NCI-H748 treated with DMSO at 0.1 percent for 48 hours (cell line): ENCODE data around the gene EGFR.

Experiments used
- DNase-seq: peaks from one replicate; lab custom pipeline; 2025; lab: John Stamatoyannopoulos, UW

Gene EGFR

DNA sequence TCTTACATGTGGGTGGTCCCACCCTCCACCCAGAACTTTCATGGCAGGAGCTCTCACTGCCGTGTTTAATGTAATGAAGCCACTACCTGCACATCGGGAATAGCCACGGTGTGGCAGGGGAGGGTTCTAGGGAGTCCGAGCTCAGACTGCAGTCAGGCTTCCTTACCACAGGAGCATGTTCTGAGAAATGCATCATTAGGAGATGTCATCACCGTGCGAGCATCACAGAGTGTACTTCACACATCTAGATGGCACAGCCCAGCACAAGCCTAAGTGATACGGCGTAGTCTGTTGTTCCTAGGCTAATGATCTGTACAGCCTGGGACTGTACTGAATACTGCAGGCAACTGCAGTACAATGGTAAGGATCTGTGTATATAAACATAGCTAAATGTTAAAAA lies 193.4 kb downstream of the EGFR start:
- no peak for DNase-seq

DNA sequence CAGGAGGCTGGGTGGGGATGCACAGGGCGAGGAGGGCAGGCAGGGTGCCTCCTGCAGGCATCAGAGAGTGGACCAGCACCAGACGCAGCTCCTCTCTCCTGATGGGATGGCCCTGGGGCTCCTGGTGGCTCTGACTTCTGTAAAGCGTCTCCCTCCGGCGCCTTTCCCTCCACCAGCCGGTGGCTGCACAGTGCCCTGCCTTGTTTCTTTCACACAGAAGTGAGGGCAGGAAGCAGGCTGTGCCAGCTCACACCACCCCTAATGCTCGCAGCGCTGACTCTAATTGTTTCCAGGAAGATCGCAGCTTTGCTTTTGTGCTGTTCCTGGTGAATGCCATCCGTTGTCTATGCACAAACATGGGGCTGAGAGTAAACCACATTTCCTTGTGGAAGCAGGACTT lies 194.0 kb downstream of the EGFR start:
- no peak for DNase-seq

DNA sequence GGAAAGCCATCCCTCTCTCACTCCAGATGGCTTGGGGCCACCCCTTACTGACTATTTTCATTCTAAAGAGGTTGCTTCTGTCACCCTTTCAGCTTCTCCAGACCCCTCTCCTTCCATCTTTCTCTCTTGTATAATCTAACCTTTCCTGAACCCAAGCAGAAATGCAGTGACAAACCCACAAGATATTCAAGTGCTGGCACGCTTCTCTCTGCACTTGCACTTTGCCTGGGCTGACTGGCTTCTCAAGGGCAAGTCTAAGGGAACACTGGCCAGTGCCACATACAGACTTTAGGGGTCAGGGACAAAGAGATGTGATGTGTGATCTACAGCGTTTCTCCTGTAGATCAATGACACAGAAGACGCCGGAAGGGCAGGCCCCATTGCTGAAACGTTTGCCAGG lies 195.9 kb downstream of the EGFR start:
- DNase-seq: no peak

DNA sequence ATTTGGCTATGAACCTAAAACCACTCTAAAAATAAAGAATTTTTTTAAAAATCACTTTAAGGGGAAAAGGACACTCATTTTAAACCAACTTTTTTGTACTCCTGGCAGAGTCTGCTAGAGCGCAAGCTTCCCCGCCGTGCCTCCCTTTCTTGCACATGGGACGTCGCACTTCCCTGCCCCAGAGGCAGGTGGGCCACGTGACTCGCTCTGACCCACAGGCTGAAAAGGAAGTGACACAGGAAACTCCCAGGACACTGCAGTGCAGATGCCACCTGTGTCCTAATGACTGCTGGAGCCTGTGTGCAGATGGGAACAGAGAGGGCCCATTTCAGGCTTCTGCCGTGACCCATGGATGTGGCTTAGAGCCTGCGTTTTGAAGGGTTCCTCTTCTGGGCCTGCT lies 204.2 kb downstream of the EGFR start:
- DNase-seq: no peak

DNA sequence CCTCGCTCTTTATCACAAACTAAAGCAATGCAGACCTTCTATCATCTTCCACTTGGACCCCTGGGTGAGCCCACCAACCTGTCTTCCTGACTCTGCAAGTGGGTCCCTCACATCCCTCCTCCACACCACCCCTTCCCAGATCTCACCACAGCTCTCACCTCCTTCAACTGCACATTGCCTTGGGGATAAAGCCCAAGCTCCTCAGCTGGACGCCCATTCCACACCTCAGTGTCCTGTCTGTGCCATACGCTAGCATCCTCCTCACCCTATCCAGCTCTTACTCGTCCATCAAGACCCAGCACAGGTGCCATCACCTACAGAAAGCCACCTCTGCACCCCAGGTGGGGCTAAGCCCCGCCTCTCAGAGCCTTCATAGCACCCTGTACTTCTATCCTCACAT lies 205.3 kb downstream of the EGFR start:
- DNase-seq: no peak

DNA sequence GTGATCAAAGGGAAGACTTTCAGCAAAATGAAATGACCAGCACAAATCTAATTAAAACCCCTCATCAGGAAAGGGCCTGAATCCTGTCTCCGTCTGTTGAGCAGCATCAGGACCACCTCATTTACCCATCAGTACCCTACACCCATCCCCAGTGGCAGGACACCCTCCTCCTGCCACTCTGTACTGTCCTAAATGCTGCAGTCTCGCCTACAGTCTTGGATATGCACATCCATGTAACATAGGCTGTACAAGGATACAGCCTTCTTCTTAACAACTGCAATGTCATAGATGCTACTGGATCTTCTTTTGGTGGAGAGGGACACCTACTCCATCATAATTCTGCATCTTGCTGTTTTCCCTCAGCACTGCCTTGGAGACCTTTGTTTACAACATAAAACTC lies 206.0 kb downstream of the EGFR start:
- DNase-seq: no peak

DNA sequence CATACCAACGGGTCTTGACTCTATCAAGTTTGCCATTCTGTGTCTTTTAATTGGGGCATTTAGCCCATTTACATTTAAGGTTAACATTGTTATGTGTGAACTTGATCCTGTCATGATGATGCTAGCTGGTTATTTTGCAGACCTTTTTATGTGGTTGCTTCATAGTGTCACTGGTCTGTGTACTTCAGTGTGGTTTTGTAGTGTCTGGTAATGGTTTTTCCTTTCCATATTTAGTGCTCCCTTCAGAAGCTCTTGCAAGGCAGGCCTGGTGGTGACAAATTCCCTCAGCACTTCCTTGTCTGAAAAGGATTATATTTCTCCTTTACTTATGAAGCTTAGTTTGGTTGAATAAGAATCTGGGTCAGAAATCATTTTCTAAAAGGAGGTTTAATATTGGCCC lies 211.2 kb downstream of the EGFR start:
- DNase-seq: no peak

DNA sequence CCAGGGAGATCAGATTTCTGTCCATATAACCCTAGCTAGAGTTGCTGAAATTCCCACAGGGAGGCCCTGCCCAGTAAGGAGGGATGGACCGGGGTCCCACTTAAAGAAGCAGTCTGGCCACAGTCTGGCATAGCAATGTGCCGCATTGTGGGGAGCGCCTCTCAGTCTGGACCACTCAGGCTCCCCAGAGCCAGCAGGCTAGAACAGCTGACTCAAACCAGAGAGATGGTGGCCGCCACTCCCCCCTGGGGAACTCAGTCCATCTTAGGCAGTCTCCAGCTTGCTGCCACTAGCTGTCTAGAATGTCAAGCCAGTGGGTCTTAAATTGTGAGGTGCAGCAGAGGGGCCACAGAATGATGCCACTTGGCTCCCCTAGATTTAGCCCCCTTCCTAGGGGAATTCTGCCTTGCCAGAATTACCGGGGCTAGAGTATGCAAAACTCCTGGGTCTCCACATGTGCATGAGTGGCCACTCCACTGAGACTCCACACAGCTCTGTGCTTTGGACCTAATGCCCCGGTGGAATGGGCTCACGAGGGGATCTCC lies 213.0 kb downstream of the EGFR start:
- DNase-seq: no peak

DNA sequence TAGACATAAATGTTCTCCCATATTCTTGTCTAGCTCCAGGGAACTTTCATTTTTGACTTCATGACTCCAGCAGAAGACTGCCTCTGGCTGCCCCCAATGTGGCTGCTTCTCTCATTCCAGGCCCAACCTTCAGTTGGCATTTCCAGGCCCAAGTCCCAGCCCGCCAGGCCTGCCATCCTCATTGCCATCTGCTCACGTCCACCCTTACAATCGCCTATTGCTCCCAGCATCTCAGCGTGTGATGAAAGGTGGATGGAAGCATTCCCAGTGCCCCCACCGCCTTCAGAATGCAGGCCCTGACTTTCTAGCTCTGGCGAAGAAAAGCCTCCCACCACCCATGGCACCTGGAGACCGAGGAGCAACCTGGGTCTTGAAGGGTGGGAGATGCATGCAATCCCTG lies 214.2 kb downstream of the EGFR start:
- DNase-seq: no peak

DNA sequence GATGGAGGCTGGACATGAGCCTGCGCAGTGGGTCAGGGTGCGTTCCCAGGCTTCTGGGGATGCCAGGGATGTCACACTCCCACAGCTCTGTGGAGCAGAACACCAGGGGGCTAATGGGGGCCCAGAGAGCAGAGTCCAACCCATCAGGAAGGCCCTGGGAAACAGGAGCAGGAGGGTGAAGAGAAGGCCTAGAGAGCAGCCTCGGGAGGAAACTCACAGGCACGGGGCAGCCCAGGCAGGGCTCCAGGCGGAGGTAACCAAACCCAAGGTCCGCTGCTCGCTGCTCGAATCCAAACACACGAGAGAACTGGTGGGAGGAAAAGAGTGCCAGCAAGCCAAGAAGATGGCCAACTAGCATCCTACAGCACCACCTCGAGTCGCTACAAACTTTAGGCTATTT lies 215.6 kb downstream of the EGFR start:
- no peak for DNase-seq

DNA sequence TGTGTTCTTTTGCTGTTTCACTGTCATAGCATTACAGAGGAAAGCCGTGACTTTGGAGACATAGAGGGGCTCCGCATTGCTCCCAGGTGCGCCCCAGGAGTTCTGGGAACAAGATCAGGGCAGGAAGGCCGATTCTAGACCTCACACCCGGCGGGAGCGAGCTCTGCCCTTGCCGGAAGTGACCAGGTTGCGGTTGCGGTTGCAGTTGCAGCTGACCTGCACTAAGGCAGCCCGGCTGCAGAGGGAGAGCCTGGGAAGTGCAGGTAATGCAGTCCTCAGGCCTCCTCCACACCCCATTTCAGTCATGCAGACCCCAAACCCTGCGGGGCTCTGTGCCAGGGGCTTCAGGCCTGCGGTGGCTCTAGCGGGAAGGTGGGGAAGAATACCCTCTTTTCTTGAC lies 216.3 kb downstream of the EGFR start:
- no peak for DNase-seq

DNA sequence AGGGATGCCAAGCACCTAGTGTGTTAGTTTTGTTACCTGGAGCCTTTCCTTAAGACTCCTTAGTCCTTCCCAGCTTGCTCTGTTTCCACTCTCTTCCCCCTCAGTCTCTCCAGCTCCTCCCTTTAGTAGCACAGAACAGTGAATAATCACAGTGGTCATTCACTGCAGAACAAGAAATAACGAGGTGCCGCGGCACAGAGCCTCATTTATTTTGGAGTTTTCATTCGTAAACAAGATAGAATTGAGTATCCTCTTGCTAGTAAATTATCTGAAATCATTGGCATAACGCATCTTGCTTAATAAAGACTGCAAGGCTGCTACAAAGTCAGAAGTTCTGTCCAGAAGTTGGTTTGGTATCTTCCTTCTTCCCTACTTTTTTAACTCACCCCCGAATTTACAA lies 217.0 kb downstream of the EGFR start:
- DNase-seq: no peak

DNA sequence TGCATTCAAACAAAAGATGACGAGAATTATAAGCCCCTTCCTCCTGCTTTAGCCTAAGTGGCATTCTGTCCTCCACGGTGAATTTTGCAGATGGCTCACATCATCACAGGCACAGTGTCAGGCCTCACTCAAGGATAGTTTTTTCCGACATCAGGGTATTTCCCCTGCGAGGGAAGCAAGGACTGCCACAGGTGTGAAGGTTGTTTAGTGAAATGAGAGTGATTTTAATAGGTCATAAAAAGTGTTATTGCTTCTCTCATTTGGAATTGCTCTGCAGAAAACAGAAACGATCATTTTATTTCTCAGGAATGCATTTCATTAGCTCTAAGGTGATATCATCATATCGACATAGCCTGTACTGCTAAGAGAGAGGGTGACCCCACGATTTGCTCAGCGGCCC lies 217.7 kb downstream of the EGFR start:
- DNase-seq: no peak

DNA sequence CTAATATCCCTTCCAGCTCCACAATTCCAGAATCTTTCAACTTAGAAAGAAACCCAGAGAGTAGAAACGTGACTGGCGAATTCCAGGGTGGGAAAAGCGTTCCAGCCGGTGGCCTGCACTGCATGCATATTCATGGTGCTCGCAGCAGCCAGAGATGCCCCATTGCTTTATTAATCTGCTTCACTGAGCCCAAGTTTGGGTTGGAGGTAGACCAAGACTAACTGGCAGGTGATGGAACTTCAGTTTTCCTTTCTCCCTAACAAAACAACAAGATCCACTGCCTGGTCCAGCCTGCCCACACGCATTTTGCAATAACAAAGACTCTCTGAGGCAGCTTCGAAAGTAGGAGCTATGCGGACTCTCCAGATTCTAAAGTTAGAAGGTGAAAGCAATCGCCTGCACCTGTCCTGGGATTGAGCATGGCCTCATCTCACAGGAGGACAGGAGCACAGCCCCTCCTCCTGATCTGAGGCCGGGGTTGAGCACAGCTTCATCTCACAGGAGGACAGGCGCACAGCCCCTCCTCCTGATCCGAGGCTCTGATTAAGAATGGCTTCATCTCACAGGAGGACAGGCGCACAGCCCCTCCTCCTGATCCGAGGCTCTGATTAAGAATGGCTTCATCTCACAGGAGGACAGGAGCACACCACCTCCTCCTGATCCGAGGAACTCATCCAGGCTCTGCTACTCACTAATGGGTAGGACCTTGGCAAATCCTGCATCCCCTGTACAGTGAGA lies 218.5 kb downstream of the EGFR start:
- no peak for DNase-seq

DNA sequence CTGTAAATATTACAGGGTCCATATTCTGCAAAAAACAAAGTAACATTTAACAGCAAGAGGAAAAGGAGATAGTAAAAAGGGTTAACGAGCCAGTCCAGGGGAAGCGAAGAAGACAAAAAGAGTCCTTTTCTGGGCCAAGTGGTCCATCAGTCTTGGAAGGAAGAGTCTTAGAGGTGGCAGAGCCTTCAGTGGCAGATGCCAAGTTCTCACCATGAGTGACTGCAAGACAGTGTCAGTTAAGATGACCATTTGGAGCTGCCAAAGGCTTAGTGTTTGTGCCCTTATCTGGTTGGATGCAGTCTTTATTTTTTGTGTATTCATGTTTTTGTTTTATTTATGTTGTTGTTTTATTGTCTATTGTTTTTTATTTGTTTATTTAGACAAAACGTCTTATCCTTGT lies 220.6 kb downstream of the EGFR start:
- DNase-seq: no peak

DNA sequence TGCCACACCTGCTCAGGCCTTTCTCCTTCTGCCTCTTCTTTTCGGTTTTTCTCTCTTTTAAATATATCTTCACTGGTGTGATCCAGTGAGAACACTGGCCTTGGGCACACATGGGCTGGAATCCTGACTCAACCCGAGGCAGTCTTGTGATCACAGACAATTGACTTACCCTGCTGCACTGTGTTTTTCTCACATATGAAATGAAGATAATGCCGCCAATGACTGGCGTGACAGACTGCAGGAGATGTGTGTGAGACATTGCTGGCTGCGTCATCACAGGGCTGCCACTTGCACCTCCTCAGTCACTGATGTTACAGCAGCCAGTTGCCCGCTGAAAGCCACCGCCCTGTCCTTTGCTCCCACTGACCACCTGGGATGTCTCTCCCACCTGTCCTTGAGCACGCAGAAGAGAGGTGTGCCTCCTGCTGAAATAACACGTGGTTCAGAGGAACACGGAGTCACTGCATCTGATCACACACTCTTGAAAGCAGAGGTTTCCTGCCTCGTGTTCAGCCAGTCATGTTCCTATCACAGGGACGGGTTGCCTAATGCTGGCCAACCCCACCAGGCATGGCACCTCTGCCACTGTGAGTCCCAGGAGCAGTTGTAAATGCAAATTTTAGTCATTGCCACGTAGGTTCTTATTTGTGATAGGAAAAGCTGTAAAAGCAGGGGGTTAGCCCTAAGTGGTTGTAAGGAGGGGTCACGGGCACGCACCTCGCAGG lies 221.8 kb downstream of the EGFR start:
- DNase-seq: no peak

DNA sequence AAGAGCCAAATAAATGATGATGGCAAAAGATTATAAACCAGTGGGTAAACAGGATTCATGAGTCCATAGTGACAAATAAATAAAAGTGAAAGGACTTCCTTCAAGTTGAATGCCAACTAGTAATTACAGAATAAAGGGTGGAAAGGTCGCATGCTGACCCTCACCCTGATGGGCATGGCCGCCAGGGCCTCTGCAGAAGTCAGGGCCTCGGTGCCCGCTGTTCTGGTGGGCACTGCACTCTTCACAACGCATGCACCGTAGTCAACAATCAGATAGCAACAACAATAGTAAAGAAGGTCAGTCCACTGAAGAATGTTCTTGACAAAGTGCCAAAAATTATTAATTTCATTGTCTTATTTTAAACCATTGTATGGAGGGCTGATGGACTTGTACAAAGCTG lies 223.1 kb downstream of the EGFR start:
- no peak for DNase-seq

DNA sequence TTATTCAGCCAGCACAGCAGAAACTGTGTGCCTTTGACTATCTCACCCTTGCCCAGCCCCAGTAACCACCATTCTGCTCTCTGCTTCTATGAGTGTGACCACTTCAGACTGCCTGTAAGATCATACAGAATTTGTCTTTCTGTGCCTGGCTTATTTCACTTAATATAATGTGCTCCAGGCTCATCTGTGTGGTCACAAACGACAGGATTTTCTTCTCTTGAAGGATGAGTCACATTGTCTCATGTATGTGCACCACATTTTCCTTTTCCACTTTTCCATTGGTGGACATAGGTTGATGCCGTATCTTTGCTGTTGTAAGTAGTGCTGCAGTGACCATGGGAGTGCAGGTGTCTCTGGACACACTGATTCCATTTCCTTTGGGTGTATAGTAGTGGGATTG lies 223.8 kb downstream of the EGFR start:
- DNase-seq: no peak

DNA sequence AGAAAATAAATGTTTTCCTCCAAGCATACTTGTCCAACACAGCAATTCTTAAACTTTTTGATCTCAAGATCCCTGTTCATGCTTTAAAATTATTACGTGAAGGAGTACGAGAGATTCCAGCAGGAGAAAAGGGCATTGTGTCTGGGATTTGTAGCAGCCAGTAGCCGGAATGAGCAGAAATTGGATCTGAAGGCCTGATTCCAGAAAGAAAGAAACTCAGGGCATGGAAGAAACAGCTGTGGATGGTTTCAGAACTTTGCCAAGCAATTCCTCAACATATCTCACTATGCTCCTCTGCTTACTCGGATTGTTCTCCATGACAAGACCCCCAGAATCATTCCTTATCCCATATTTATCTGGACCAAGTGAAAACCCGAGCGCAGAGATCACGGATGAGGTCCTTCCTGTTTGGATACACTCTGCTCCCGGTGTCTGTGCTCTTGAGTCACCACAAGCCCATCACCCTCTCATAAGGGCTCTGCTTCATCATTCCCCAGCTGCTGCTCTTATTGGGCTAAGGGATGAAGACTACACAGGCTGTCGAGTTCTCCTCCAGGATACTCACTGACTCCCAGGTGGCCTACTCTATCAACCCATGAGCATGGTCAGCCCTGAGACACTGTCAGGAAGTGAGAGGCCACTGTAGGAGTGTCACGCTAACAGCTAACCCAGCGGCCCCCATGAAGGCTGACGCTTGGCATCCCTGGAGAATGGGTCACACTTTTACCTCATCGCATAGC lies 225.4 kb downstream of the EGFR start:
- DNase-seq: no peak

DNA sequence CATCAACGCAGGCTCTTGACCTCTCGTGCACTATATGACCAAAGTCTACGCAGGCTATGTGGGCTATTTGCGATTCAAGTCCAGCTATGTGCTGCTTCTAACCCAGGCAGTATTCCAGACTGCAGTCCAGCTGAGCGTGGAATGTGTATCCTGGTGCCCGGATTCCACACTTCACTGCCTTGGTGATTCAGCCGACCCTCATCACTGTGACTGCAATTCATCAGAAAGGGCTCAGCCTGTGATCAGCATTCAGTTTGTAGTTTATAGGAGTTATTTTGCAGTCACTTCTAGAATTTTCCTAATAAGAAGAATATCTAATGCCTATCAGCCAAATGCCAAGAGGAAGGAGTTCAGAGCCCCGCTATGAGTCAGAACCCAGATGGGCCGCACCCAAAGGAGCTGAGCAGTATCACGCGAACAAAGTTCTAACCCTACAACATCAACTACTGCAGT lies 226.5 kb downstream of the EGFR start:
- no peak for DNase-seq

DNA sequence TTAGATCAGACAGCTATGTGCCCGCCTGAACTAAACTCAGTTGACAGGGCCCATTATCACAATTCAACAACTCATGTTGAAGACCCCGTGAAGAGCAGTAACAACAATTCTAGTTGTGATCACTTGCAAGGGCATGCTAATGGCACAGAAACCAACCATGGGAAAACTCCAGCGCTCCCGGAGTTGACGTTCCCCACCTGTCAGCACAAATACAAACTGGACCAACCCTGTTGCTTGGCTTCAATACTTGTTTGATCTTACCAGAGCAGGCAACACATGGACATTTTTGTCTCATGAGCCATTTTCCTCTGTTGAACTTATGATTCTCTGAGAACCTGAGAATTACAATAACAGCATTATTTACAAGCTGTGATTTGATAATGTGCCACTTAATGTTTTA lies 227.4 kb downstream of the EGFR start:
- DNase-seq: no peak

DNA sequence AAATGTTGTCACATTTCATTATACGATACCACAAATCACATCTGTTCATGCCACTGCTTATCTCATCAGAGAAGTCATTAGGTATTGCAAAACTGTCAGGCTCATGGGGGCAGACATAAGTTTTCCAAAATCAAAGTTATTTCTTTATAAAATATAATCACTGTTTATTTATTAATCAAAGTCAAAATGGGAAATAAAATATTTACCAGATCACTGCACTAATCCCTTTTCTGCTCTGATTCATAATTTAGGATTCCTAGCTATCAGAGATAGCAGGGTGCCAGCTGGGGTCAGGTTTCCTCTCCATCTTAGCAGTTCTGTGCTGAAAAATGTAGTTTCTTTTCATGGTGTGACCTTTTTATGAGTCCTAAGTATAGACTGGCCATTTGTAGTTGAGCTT lies 228.6 kb downstream of the EGFR start:
- no peak for DNase-seq

DNA sequence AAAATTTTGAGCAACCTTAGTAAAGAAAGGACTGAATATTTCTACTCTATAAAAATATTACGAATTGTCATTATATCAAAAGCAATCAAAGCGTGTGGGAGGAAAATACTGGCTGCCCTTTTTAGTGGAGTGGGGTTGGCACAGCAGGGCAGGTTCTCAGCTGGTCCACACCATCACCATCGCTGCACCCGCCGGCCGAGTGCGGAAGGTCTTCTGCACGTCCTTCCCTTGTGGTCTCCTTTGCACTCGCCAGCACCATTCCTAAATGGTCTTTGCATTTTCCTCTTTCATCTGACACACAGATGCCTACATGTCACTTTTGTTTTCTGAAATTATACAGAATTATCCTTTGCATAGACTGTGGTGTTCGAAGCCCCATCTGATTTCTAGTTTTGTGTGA lies 229.7 kb downstream of the EGFR start:
- DNase-seq: no peak
